GM13977 (cell line): ENCODE measurements around the gene DRAM1.
"Not testable (repeated sequence)": the region's sequence is repeated elsewhere in the genome, so short reads cannot be mapped to it uniquely, and the experiment has no call there.

Experiments used
- DNase-seq: peaks from one replicate; pipeline ENCODE4 v3.0.0; 2012; ENCODE audit warnings: low spot score
- CTCF ChIP-seq: IDR thresholded peaks from 2 replicates; pipeline ENCODE4 v1.5.1; 2012; ENCODE audit warnings: mild to moderate bottlenecking, control low read depth; ENCODE audit not compliant: insufficient read depth; ENCODE audit errors: extremely low read depth, missing control alignments
- in situ Hi-C: fragments of 300-500 bp; cut with MboI; formaldehyde crosslinking; loops from one replicate; pipeline ENCODE4 v1.12.0; 2022; ENCODE audit warnings: low sequenced_read_pairs, low pct_unique_long_range_greater_than_20kb, mixed read lengths, inconsistent platforms; ENCODE audit not compliant: unreplicated experiment

The DRAM1 gene

GRCh38 chr12:101859664-101860607 is 17.4 kb upstream of the DRAM1 start:
- no peak for TF ChIP-seq CTCF
- in situ Hi-C loops: no loop called here
- no peak for DNase-seq

GRCh38 chr12:101861688-101862087 is 15.7 kb upstream of the DRAM1 start:
- DNase-seq, in situ Hi-C loops: not testable (repeated sequence)

- in situ Hi-C loops: no loop called here
- no peak for DNase-seq
Measured at GRCh38 chr12:101862245-101862644, 15.1 kb upstream of the DRAM1 start.

GRCh38 chr12:101863981-101864380 is 13.4 kb upstream of the DRAM1 start:
- in situ Hi-C loops: no loop called here
- TF ChIP-seq CTCF: no peak
- DNase-seq: no peak

More at GRCh38 chr12:101862245-101862644, 15.1 kb upstream of the DRAM1 start:
- no peak for TF ChIP-seq CTCF

GRCh38 chr12:101866615-101867373 is 10.6 kb upstream of the DRAM1 start:
- in situ Hi-C loops: no loop called here
- DNase-seq: no peak
- TF ChIP-seq CTCF: no peak

- DNase-seq, in situ Hi-C loops: not testable (repeated sequence)
Measured at GRCh38 chr12:101867619-101868018, 9.8 kb upstream of the DRAM1 start.

- in situ Hi-C loops: no loop called here
- DNase-seq: no peak
- TF ChIP-seq CTCF: no peak
Measured at GRCh38 chr12:101870925-101871324, 6.5 kb upstream of the DRAM1 start.
